Measurements from ENCODE around the gene MOB1A.
"Not testable (repeated sequence)": the region's sequence is repeated elsewhere in the genome, so short reads cannot be mapped to it uniquely, and the experiment has no call there.

The MOB1A gene

GRCh38 chr2:74198461-74199274 is 20.0 kb upstream of the MOB1A start, which contains the start of gene MTHFD2:
TSS of gene MTHFD2 (plus strand) at chr2:74198615. CDS start at chr2:74198642, 27 bp downstream.
- DNase-seq: peak; percentile 93

- no peak for DNase-seq
These were observed 19.4 kb upstream of the MOB1A start for GRCh38 chr2:74198023-74198460.

- DNase-seq: no peak
These were observed 18.4 kb upstream of the MOB1A start for GRCh38 chr2:74197049-74197448.

- DNase-seq: no peak
These were observed 16.1 kb upstream of the MOB1A start for GRCh38 chr2:74194799-74195198.

GRCh38 chr2:74191596-74192380 is 13.1 kb upstream of the MOB1A start:
- no peak for DNase-seq

- DNase-seq: no peak
These were observed 10.0 kb upstream of the MOB1A start for GRCh38 chr2:74188696-74189095.

- DNase-seq: no peak
These were observed 9.4 kb upstream of the MOB1A start for GRCh38 chr2:74188018-74188601.

GRCh38 chr2:74186706-74187105 is 8.0 kb upstream of the MOB1A start:
- DNase-seq: not testable (repeated sequence)

GRCh38 chr2:74186038-74186437 is 7.4 kb upstream of the MOB1A start:
- peak; percentile 57 to 85 for DNase-seq

- no peak for DNase-seq
These were observed 5.2 kb upstream of the MOB1A start for GRCh38 chr2:74183878-74184277.

- DNase-seq: peak; percentile 21 to 77
These were observed 3.1 kb upstream of the MOB1A start for GRCh38 chr2:74181739-74182138.

- DNase-seq: no peak
These were observed 585 bp upstream of the MOB1A start for GRCh38 chr2:74179063-74179865.

GRCh38 chr2:74177696-74178095 is 983 bp downstream of the MOB1A start:
- DNase-seq: no peak

- DNase-seq: no peak
These were observed 3.8 kb downstream of the MOB1A start for GRCh38 chr2:74174909-74175308.

- DNase-seq: no peak
These were observed 9.9 kb downstream of the MOB1A start for GRCh38 chr2:74168739-74169138.

GRCh38 chr2:74164761-74165160 is 13.9 kb downstream of the MOB1A start:
- no peak for DNase-seq

- no peak for DNase-seq
These were observed 15.7 kb downstream of the MOB1A start for GRCh38 chr2:74162951-74163350.

- DNase-seq: no peak
These were observed 22.8 kb downstream of the MOB1A start for GRCh38 chr2:74155830-74156229.

GRCh38 chr2:74152954-74153353 is 25.7 kb downstream of the MOB1A start:
- no peak for DNase-seq

GRCh38 chr2:74149570-74150319 is 28.9 kb downstream of the MOB1A start:
- DNase-seq: no peak

- no peak for DNase-seq
These were observed 29.5 kb downstream of the MOB1A start for GRCh38 chr2:74149247-74149525.
